Keratinocyte (primary cell): ENCODE results near the gene ZFR2. TPM values are rescaled to one million over a fixed set of nuclear protein-coding genes. Genes with fewer than 3 reads are reported as not detected.

Experiments used
- DNase-seq: peaks from one replicate; pipeline ENCODE4 v3.0.0-alpha.2; 2011; ENCODE audit warnings: low read depth, missing footprints, low spot score
- FAIRE-seq: peaks from 2 replicates; lab custom pipeline; 2011; peaks lifted over from hg19 to GRCh38; lab: Jason Lieb, UNC
- H2AFZ ChIP-seq: 2 replicates; pipeline ENCODE4 v1.6.0; 2012; ENCODE audit warnings: low read length, control low read depth, inconsistent platforms; ENCODE audit not compliant: control insufficient read depth
- H3K27ac ChIP-seq: 2 replicates; pipeline ENCODE4 v1.5.1; 2011; ENCODE audit warnings: low read length; ENCODE audit not compliant: control insufficient read depth, insufficient read depth
- H3K27me3 ChIP-seq: 3 replicates; pipeline ENCODE4 v1.6.0; 2011; ENCODE audit warnings: low read length; ENCODE audit not compliant: control insufficient read depth, insufficient read depth; ENCODE audit errors: extremely low read depth
- H3K36me3 ChIP-seq, 2 experiments: 2 replicates in 1 of 2; 3 replicates in 1 of 2; pipeline ENCODE4 v1.5.1; 2011; ENCODE audit warnings: low read length in 2 of 2, mild to moderate bottlenecking in 1 of 2; ENCODE audit not compliant: control insufficient read depth in 2 of 2, insufficient read depth in 2 of 2; ENCODE audit errors: extremely low read depth in 1 of 2
- H3K4me1 ChIP-seq: 3 replicates; pipeline ENCODE4 v1.5.1; 2011; ENCODE audit warnings: low read length; ENCODE audit not compliant: control insufficient read depth, insufficient read depth; ENCODE audit errors: extremely low read depth
- H3K4me2 ChIP-seq: 3 replicates; pipeline ENCODE4 v1.6.0; 2011; ENCODE audit warnings: low read depth, low read length; ENCODE audit not compliant: control insufficient read depth, insufficient read depth; ENCODE audit errors: extremely low read depth
- H3K4me3 ChIP-seq, 3 experiments: fragments of 200-600 bp in 1 of 3; sonication (generic) in 1 of 3; 2 replicates in 2 of 3; 3 replicates in 1 of 3; pipeline ENCODE4 v1.5.1; 2011 to 2016; ENCODE audit warnings: low read length in 3 of 3, mild to moderate bottlenecking in 3 of 3, control low read depth in 2 of 3, inconsistent platforms in 1 of 3, low read depth in 1 of 3, mixed read lengths in 1 of 3, mixed run types in 1 of 3, moderate library complexity in 1 of 3; ENCODE audit not compliant: control insufficient read depth in 2 of 3, insufficient read depth in 2 of 3; ENCODE audit errors: extremely low read depth in 1 of 3
- H3K79me2 ChIP-seq: 2 replicates; pipeline ENCODE4 v1.6.0; 2012; ENCODE audit warnings: low read length; ENCODE audit not compliant: control insufficient read depth, insufficient read depth
- H3K9ac ChIP-seq: 3 replicates; pipeline ENCODE4 v1.6.0; 2011; ENCODE audit warnings: low read length; ENCODE audit not compliant: control insufficient read depth, insufficient read depth; ENCODE audit errors: extremely low read depth
- H3K9me1 ChIP-seq: 3 replicates; pipeline ENCODE4 v1.6.0; 2011; ENCODE audit warnings: low read length; ENCODE audit not compliant: control insufficient read depth, insufficient read depth; ENCODE audit errors: extremely low read depth
- H3K9me3 ChIP-seq: 2 replicates; pipeline ENCODE4 v1.5.1; 2012; ENCODE audit warnings: low read depth, low read length; ENCODE audit not compliant: control insufficient read depth
- H4K20me1 ChIP-seq: 3 replicates; pipeline ENCODE4 v1.6.0; 2011; ENCODE audit warnings: low read length; ENCODE audit not compliant: control insufficient read depth, insufficient read depth; ENCODE audit errors: extremely low read depth
- CTCF ChIP-seq, 3 experiments: IDR thresholded peaks in 1 of 3; conservative IDR thresholded peaks in 1 of 3; optimal IDR thresholded peaks in 1 of 3; 2 replicates in 2 of 3; 3 replicates in 1 of 3; pipeline versions ENCODE3 to v1.5.1; 2011; ENCODE audit warnings: low read length in 3 of 3, mild to moderate bottlenecking in 3 of 3, moderate library complexity in 2 of 3, control low read depth in 1 of 3, inconsistent platforms in 1 of 3; ENCODE audit not compliant: insufficient read depth in 2 of 3; ENCODE audit errors: extremely low read depth in 1 of 3
- EZH2 ChIP-seq: IDR thresholded peaks from one replicate; pipeline ENCODE4 v1.6.1; 2012; ENCODE audit warnings: inconsistent platforms, mild to moderate bottlenecking, low read length, moderate library complexity
- dilution Hi-C: fragments of 300-500 bp; cut with MboI; formaldehyde crosslinking; loops from one replicate; pipeline ENCODE4 v1.7.0; 2020; ENCODE audit warnings: low sequenced_read_pairs; ENCODE audit not compliant: extremely low pct_ligation_motif_present
- polyA plus RNA-seq, 5 experiments: library from polyadenylated mRNA; depleted of rRNA in 3 of 5; stranded (reverse) in 3 of 5; stranded (forward) in 1 of 5; unstranded in 1 of 5; fragments of >200 nt; gene quantifications; 1 replicate in 1 of 5; 2 replicates in 3 of 5; 3 replicates in 1 of 5; pipeline versions ENCODE4 v1.2.1 to v1.2.3, GENCODE V29; 2011 to 2012; ENCODE audit warnings: missing spikeins in 2 of 5, low read depth in 1 of 5, low replicate concordance in 1 of 5

ZFR2 gene
- polyA plus RNA-seq, 1 donor (not counting 4 experiments of a cell fraction or from before 2014, with no cell fraction given): not detected

- no peak for FAIRE-seq
- Histone ChIP-seq H4K20me1 (peaks cover 3% of the 10 kb centered on the region), H3K9me3 (no peaks in the 10 kb centered on the region), H3K4me3 (no peak overlapping the region), H3K4me2 (no peak overlapping the region), H3K9ac (no peak overlapping the region), H3K27me3 (peaks cover 59% of the 10 kb centered on the region), H2AFZ (no peak overlapping the region), H3K9me1 (no peaks in the 10 kb centered on the region), H3K79me2 (no peaks in the 10 kb centered on the region), H3K27ac (no peak overlapping the region), H3K36me3 (no peaks in the 10 kb centered on the region), H3K4me1 (no peaks in the 10 kb centered on the region)
- dilution Hi-C loops: no loop called here
- TF ChIP-seq CTCF (optimal IDR thresholded peaks at IDR 0.05 in 1 of 3, IDR thresholded peaks at IDR 0.05 in 1 of 3, conservative IDR thresholded peaks at IDR 0.05 in 1 of 3; ENCODE audit: extremely low read depth in 1 of 3, insufficient read depth in 2 of 3, low read length in 3 of 3): no peak
- TF ChIP-seq EZH2: no peak
- no peak for DNase-seq
Observed at GRCh38 chr19:3862826-3863500, 5.9 kb downstream of the ZFR2 start.

GRCh38 chr19:3860499-3860898 is 8.3 kb downstream of the ZFR2 start:
- dilution Hi-C loops: no loop called here
- peaks cover 3% of the 10 kb centered on the region for H4K20me1 ChIP-seq
- H2AFZ ChIP-seq: no peak overlapping the region
- H3K4me2 ChIP-seq: no peak overlapping the region
- no peak overlapping the region for H3K4me3 ChIP-seq
- no peak overlapping the region for H3K27ac ChIP-seq
- TF ChIP-seq EZH2 (no peak), CTCF (optimal IDR thresholded peaks at IDR 0.05 in 1 of 3, IDR thresholded peaks at IDR 0.05 in 1 of 3, conservative IDR thresholded peaks at IDR 0.05 in 1 of 3; ENCODE audit: extremely low read depth in 1 of 3, insufficient read depth in 2 of 3, low read length in 3 of 3) (no peak)
- H3K36me3 ChIP-seq: no peaks in the 10 kb centered on the region
- no peaks in the 10 kb centered on the region for H3K4me1 ChIP-seq
- no peak for FAIRE-seq
- no peaks in the 10 kb centered on the region for H3K79me2 ChIP-seq
- no peak for DNase-seq
- no peaks in the 10 kb centered on the region for H3K9me3 ChIP-seq
- no peaks in the 10 kb centered on the region for H3K9me1 ChIP-seq
- no peak overlapping the region for H3K9ac ChIP-seq
- H3K27me3 ChIP-seq: peaks cover 61% of the 10 kb centered on the region
